Sigmoid colon (tissue), 4 donors: ENCODE results near the gene SLC6A4.

Experiments
- EP300 ChIP-seq, 4 donors: sonication (generic); formaldehyde crosslinking; IDR thresholded peaks; one replicate each; pipeline ENCODE4 v1.6.1; 2017; ENCODE audit warnings: antibody characterized with exemption in 4 of 4
- POLR2A ChIP-seq, 2 donors: fragments of 450-650 bp; IDR thresholded peaks; one replicate each; pipeline ENCODE4 v1.6.1; 2016; ENCODE audit warnings: antibody characterized with exemption in 2 of 2, mild to moderate bottlenecking in 2 of 2, moderate library complexity in 2 of 2
- POLR2AphosphoS5 ChIP-seq, 4 donors: sonication (generic); formaldehyde crosslinking; IDR thresholded peaks; one replicate each; pipeline ENCODE4 v1.6.1; 2017; ENCODE audit warnings: antibody characterized with exemption in 4 of 4
- TF ChIP-seq, protein P1 (sequence below), 4 experiments: fragments of 450-650 bp in 3 of 4; fragments of 200-600 bp in 1 of 4; IDR thresholded peaks; one replicate each; pipeline ENCODE4 v1.5.1; 2016 to 2019; ENCODE audit warnings: antibody characterized with exemption in 4 of 4, mild to moderate bottlenecking in 3 of 4, moderate library complexity in 2 of 4

DNA sequence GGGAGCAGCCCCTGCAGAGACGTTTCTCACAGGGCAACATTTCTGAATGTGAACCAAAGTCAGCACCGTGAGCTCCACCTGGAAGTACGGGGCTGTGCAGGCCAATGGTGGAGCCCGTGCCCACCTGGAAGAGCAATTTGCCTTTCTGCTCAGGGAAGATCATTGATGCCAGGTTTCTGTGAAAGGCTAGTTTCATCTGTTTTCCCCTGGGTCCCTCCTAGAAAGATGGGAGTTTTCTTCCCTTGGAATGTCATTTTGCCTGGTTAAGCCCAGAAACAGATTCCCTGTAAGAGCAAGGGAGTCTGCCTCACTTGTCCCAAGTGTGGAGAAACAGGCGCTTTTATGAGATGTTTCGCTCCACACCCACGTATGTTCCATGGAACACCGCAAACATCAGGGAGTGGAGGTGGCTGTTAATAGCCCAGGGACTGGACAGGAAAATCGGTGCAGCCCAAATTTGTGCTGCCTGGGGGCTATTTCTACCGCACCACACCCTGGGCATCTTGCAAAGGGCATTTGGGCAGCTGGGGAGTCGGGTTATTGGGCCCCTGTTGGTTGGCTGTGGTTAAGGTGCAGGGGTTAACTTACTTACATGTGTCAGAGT, 2.6 kb downstream of the SLC6A4 start:
- TF ChIP-seq POLR2AphosphoS5 (IDR thresholded peaks at IDR 0.05) (no peak), EP300 (IDR thresholded peaks at IDR 0.05) (no peak), POLR2A (IDR thresholded peaks at IDR 0.05) (no peak)
- TF ChIP-seq, protein P1, sequence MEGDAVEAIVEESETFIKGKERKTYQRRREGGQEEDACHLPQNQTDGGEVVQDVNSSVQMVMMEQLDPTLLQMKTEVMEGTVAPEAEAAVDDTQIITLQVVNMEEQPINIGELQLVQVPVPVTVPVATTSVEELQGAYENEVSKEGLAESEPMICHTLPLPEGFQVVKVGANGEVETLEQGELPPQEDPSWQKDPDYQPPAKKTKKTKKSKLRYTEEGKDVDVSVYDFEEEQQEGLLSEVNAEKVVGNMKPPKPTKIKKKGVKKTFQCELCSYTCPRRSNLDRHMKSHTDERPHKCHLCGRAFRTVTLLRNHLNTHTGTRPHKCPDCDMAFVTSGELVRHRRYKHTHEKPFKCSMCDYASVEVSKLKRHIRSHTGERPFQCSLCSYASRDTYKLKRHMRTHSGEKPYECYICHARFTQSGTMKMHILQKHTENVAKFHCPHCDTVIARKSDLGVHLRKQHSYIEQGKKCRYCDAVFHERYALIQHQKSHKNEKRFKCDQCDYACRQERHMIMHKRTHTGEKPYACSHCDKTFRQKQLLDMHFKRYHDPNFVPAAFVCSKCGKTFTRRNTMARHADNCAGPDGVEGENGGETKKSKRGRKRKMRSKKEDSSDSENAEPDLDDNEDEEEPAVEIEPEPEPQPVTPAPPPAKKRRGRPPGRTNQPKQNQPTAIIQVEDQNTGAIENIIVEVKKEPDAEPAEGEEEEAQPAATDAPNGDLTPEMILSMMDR (IDR thresholded peaks at IDR 0.05), result no peak
